ENCODE results near the gene NEMP2.

The NEMP2 gene

DNA sequence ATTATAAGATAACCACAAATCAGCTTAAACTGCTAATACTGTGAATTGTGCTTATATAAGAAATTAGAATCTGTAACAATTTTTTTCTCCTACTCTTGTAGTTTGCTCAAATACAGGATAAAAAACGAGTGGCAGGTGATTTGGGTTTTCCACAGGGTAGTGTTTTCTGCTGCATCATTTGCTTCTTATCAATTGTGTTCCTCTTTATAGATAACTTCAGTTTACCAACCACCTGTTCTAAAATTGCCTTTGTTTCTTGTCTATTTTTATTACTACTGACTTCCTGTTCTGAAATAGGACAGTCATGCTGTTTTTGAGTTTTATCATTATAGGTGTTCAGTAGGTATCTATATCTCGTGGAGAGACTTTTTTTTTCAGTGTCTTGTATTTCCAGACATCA is 69.5 kb downstream of the NEMP2 start:
- no peak overlapping the region for H3K4me3 ChIP-seq (ENCODE audit: low read depth, low read length)
- peaks cover 56% of the 10 kb centered on the region for H3K4me1 ChIP-seq
- H3K27me3 ChIP-seq (ENCODE audit: control insufficient read depth, insufficient read depth, low read length): no peaks in the 10 kb centered on the region
- H3K27ac ChIP-seq: no peak overlapping the region
- H3K9me3 ChIP-seq (ENCODE audit: control insufficient read depth, low read length): no peaks in the 10 kb centered on the region
- no peaks in the 10 kb centered on the region for H3K36me3 ChIP-seq (ENCODE audit: control insufficient read depth, insufficient read depth, low read length)
- no peak overlapping the region for H2AFZ ChIP-seq
- peaks cover 55% of the 10 kb centered on the region for H3K79me2 ChIP-seq
- H3K9ac ChIP-seq: no peak overlapping the region
- no peak overlapping the region for H3K4me2 ChIP-seq (ENCODE audit: low read length)
- TF ChIP-seq, protein P1, sequence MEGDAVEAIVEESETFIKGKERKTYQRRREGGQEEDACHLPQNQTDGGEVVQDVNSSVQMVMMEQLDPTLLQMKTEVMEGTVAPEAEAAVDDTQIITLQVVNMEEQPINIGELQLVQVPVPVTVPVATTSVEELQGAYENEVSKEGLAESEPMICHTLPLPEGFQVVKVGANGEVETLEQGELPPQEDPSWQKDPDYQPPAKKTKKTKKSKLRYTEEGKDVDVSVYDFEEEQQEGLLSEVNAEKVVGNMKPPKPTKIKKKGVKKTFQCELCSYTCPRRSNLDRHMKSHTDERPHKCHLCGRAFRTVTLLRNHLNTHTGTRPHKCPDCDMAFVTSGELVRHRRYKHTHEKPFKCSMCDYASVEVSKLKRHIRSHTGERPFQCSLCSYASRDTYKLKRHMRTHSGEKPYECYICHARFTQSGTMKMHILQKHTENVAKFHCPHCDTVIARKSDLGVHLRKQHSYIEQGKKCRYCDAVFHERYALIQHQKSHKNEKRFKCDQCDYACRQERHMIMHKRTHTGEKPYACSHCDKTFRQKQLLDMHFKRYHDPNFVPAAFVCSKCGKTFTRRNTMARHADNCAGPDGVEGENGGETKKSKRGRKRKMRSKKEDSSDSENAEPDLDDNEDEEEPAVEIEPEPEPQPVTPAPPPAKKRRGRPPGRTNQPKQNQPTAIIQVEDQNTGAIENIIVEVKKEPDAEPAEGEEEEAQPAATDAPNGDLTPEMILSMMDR (IDR thresholded peaks at IDR 0.05): no peak

DNA sequence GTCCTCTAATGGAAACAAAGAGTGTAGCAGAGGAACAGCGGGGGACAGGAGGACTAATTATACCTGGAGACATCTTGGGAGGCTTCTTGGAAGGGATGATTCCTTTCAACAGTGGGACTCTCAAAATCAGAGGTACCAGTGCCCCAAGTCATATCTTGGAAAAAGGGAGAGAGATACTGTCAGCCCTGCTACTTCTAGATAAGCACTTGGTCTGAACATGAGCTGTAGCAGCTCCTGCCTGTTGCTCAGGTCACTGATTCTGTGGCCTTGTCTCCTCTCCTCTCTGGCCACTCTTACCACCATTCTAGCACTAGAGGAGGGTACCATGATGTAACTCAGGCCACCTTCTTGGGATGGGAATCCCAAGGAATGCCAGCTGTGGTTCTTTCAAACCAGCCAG is 71.9 kb downstream of the NEMP2 start:
- Histone ChIP-seq H3K36me3 (ENCODE audit: control insufficient read depth, insufficient read depth, low read length) (no peaks in the 10 kb centered on the region), H3K27ac (no peak overlapping the region), H3K4me2 (ENCODE audit: low read length) (no peak overlapping the region), H3K9ac (no peak overlapping the region), H3K79me2 (peaks cover 64% of the 10 kb centered on the region), H2AFZ (no peak overlapping the region), H3K4me1 (peaks cover 60% of the 10 kb centered on the region), H3K9me3 (ENCODE audit: control insufficient read depth, low read length) (no peaks in the 10 kb centered on the region), H3K4me3 (ENCODE audit: low read depth, low read length) (no peak overlapping the region), H3K27me3 (ENCODE audit: control insufficient read depth, insufficient read depth, low read length) (no peaks in the 10 kb centered on the region)
- TF ChIP-seq, protein P1 (IDR thresholded peaks at IDR 0.05): no peak

DNA sequence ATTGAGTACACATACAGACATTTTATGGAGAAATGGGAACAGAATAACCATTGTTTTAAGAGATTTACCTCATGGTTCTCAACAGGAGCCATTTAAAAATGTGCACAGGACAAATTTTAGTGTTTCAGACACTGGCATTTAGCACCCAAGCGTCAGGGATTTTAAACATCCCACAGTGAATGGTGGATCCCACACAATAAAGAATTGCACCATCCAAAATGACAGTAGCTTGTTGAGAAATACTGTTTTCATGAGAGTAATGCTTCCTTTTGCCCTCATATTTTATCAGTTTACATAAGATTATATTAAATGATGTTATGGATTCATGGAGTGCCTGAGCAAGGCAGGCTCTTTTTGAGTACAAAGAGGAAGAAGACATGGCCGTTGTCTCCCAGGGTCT is 72.3 kb downstream of the NEMP2 start:
- TF ChIP-seq, protein P1 (IDR thresholded peaks at IDR 0.05): no peak
- no peak overlapping the region for H3K9ac ChIP-seq
- no peak overlapping the region for H3K4me2 ChIP-seq (ENCODE audit: low read length)
- H3K4me1 ChIP-seq: peaks cover 58% of the 10 kb centered on the region
- H3K27ac ChIP-seq: no peak overlapping the region
- H3K79me2 ChIP-seq: peaks cover 64% of the 10 kb centered on the region
- H3K27me3 ChIP-seq (ENCODE audit: control insufficient read depth, insufficient read depth, low read length): no peaks in the 10 kb centered on the region
- no peak overlapping the region for H2AFZ ChIP-seq
- H3K9me3 ChIP-seq (ENCODE audit: control insufficient read depth, low read length): no peaks in the 10 kb centered on the region
- H3K4me3 ChIP-seq (ENCODE audit: low read depth, low read length): no peak overlapping the region
- H3K36me3 ChIP-seq (ENCODE audit: control insufficient read depth, insufficient read depth, low read length): no peaks in the 10 kb centered on the region

DNA sequence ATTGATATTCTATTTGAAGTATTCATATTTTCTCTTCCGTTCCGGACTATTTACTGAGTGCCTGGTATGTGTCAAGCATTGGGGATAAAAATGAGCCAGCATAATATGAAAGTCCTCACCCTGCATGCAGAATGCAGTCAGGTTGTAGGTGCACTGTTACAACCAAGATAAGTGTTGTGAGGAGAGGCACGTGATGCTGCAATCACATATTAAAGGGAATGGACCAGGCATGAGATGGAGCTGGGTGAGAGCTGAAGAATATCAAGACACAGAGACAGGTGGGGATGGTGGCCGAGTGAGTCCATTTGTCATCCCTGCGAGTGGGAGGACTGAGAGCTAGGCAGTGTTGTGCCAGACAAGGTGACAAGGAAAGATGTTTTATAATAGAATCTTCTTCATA is 74.0 kb downstream of the NEMP2 start:
- H3K36me3 ChIP-seq (ENCODE audit: control insufficient read depth, insufficient read depth, low read length): no peaks in the 10 kb centered on the region
- no peaks in the 10 kb centered on the region for H3K9me3 ChIP-seq (ENCODE audit: control insufficient read depth, low read length)
- peak overlapping the region; percentile 90 for H3K27ac ChIP-seq
- H2AFZ ChIP-seq: no peak overlapping the region
- no peaks in the 10 kb centered on the region for H3K27me3 ChIP-seq (ENCODE audit: control insufficient read depth, insufficient read depth, low read length)
- no peak overlapping the region for H3K9ac ChIP-seq
- no peak overlapping the region for H3K4me3 ChIP-seq (ENCODE audit: low read depth, low read length)
- H3K4me1 ChIP-seq: peaks cover 47% of the 10 kb centered on the region
- no peak overlapping the region for H3K4me2 ChIP-seq (ENCODE audit: low read length)
- TF ChIP-seq, protein P1 (IDR thresholded peaks at IDR 0.05): no peak
- H3K79me2 ChIP-seq: peaks cover 60% of the 10 kb centered on the region

DNA sequence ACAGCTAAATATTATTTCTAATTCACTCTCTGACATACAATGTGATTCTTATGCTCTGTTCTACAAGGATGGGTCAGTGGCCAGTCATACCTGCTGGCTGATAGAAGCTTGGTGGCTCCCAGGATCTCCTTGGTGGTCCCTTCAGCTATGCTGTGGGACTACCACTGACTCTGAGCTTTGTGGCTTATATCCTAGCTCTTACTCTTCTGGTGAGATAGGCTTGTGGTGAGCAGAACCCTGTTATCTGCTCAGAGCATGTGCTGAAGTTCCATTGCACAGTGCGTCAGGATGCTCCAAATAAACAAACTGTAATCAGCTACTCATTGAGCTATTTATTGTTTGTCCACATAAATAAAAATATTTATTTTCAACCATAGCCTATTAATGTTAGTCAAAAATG is 74.6 kb downstream of the NEMP2 start:
- Histone ChIP-seq H2AFZ (no peak overlapping the region), H3K4me1 (peaks cover 44% of the 10 kb centered on the region), H3K79me2 (peaks cover 55% of the 10 kb centered on the region), H3K27me3 (ENCODE audit: control insufficient read depth, insufficient read depth, low read length) (no peaks in the 10 kb centered on the region), H3K9me3 (ENCODE audit: control insufficient read depth, low read length) (no peaks in the 10 kb centered on the region), H3K27ac (peak overlapping the region; percentile 90), H3K36me3 (ENCODE audit: control insufficient read depth, insufficient read depth, low read length) (no peaks in the 10 kb centered on the region), H3K9ac (no peak overlapping the region), H3K4me3 (ENCODE audit: low read depth, low read length) (peak overlapping the region; percentile 28), H3K4me2 (ENCODE audit: low read length) (peak overlapping the region; percentile 36)
- TF ChIP-seq, protein P1 (IDR thresholded peaks at IDR 0.05): no peak

All from parathyroid adenoma (tissue), 2 donors.